Esophagus squamous epithelium (tissue), 4 donors: ENCODE measurements around the gene RGS3.

Experiments
- CTCF ChIP-seq, 6 experiments: fragments of 450-650 bp in 4 of 6; fragments of 200-600 bp in 2 of 6; sonication (generic) in 2 of 6; IDR thresholded peaks; one replicate each; pipeline ENCODE4 v1.5.1; 2016 to 2019; ENCODE audit warnings: antibody characterized with exemption in 6 of 6, mild to moderate bottlenecking in 4 of 6, moderate library complexity in 4 of 6
- POLR2A ChIP-seq, 4 donors: fragments of 450-650 bp; IDR thresholded peaks; one replicate each; pipeline ENCODE4 v1.6.1; 2017; ENCODE audit warnings: antibody characterized with exemption in 4 of 4, mild to moderate bottlenecking in 4 of 4, moderate library complexity in 3 of 4

GRCh38 chr9:113431191-113431590, 32.3 kb upstream of the RGS3 start:
- no peak for TF ChIP-seq POLR2A (IDR thresholded peaks at IDR 0.05)
- no peak for TF ChIP-seq CTCF (IDR thresholded peaks at IDR 0.05)
